Neural cell (in vitro differentiated cells): ENCODE results near the gene GAS5. TPM values are rescaled to one million over a fixed set of nuclear protein-coding genes. Genes with fewer than 3 reads are reported as not detected.

Source experiments
- H2AFZ ChIP-seq: fragments of 200-600, 300-800 bp; sonication (generic), shearing (Covaris generic); 2 replicates; pipeline ENCODE4 v1.6.0; 2014; ENCODE audit warnings: low read depth, mild to moderate bottlenecking, antibody characterized with exemption, low read length, moderate library complexity
- H3F3A ChIP-seq: fragments of 200-600 bp; shearing (Covaris generic); 2 replicates; pipeline ENCODE4 v1.6.1; 2016; ENCODE audit warnings: mild to moderate bottlenecking, moderate library complexity, mixed read lengths, antibody characterized with exemption, low read length; ENCODE audit not compliant: insufficient read depth, poor library complexity, severe bottlenecking
- H3K27ac ChIP-seq: fragments of 200-600, 300-800 bp; sonication (generic), shearing (Covaris generic); 2 replicates; pipeline ENCODE4 v1.5.1; 2014; ENCODE audit warnings: mild to moderate bottlenecking, low read length, moderate library complexity
- H3K27me3 ChIP-seq: fragments of 300-800, 200-600 bp; sonication (generic), shearing (Covaris generic); 2 replicates; pipeline ENCODE4 v1.6.0; 2014; ENCODE audit warnings: mild to moderate bottlenecking, low read depth, low read length, moderate library complexity; ENCODE audit not compliant: insufficient read depth
- H3K36me3 ChIP-seq: fragments of 300-800, 200-600 bp; sonication (generic), shearing (Covaris generic); 2 replicates; pipeline ENCODE4 v1.5.1; 2014; ENCODE audit warnings: mild to moderate bottlenecking, antibody characterized with exemption, low read length, moderate library complexity; ENCODE audit not compliant: insufficient read depth
- H3K4me2 ChIP-seq: fragments of 300-800, 200-600 bp; sonication (generic), shearing (Covaris generic); 2 replicates; pipeline ENCODE4 v1.6.0; 2014; ENCODE audit warnings: mild to moderate bottlenecking, low read length
- H3K4me3 ChIP-seq: fragments of 300-800, 200-600 bp; sonication (generic), shearing (Covaris generic); 2 replicates; pipeline ENCODE4 v1.5.1; 2014; ENCODE audit warnings: mild to moderate bottlenecking, low read length, moderate library complexity
- H3K79me2 ChIP-seq: fragments of 200-600 bp; shearing (Covaris generic); replicated peaks from 2 replicates; pipeline ENCODE4 v1.6.0; 2014; ENCODE audit warnings: mild to moderate bottlenecking, low read length, moderate library complexity; ENCODE audit not compliant: insufficient read depth
- H3K9ac ChIP-seq: fragments of 300-800, 200-600 bp; sonication (generic), shearing (Covaris generic); 2 replicates; pipeline ENCODE4 v1.6.1; 2016; ENCODE audit warnings: mild to moderate bottlenecking, low read length, mixed read lengths
- H3K9me2 ChIP-seq: fragments of 200-600 bp; shearing (Covaris generic); 2 replicates; pipeline ENCODE4 v1.6.1; 2016; ENCODE audit warnings: mild to moderate bottlenecking, low read length, mixed read lengths; ENCODE audit not compliant: insufficient read depth
- H3K9me3 ChIP-seq: fragments of 200-600, 300-800 bp; sonication (generic), shearing (Covaris generic); 2 replicates; pipeline ENCODE4 v1.6.1; 2016; ENCODE audit warnings: mild to moderate bottlenecking, mixed run types, low read length, moderate library complexity, mixed read lengths
- H4K20me1 ChIP-seq: fragments of 200-600 bp; shearing (Covaris generic); 2 replicates; pipeline ENCODE4 v1.6.1; 2016; ENCODE audit warnings: mild to moderate bottlenecking, mixed run types; ENCODE audit not compliant: insufficient read depth
- EP300 ChIP-seq: fragments of 450-650 bp; conservative IDR thresholded peaks from 2 replicates; pipeline ENCODE4 v1.6.1; 2014; ENCODE audit warnings: antibody characterized with exemption, mild to moderate bottlenecking, moderate library complexity; ENCODE audit not compliant: poor library complexity, severe bottlenecking
- EZH2 ChIP-seq: fragments of 200-600, 300-800 bp; shearing (Covaris generic), sonication (generic); IDR thresholded peaks from 2 replicates; pipeline ENCODE4 v1.6.1; 2014; ENCODE audit warnings: antibody characterized with exemption, low read length, borderline replicate concordance, mild to moderate bottlenecking; ENCODE audit not compliant: insufficient read depth, poor library complexity, severe bottlenecking
- MXI1 ChIP-seq: fragments of 450-650 bp; conservative IDR thresholded peaks from 2 replicates; pipeline ENCODE4 v1.6.1; 2014; ENCODE audit warnings: antibody characterized with exemption, mild to moderate bottlenecking; ENCODE audit not compliant: poor library complexity, severe bottlenecking
- POLR2AphosphoS5 ChIP-seq: IDR thresholded peaks from 2 replicates; pipeline ENCODE4 v1.6.1; 2012
- RAD21 ChIP-seq: fragments of 450-650 bp; conservative IDR thresholded peaks from 2 replicates; pipeline ENCODE4 v1.6.1; 2014; ENCODE audit warnings: antibody characterized with exemption, mild to moderate bottlenecking, moderate library complexity
- SMC3 ChIP-seq: fragments of 450-650 bp; conservative IDR thresholded peaks from 2 replicates; pipeline ENCODE4 v1.6.1; 2014; ENCODE audit warnings: antibody characterized with exemption, mild to moderate bottlenecking, moderate library complexity; ENCODE audit not compliant: poor library complexity
- TAF1 ChIP-seq: IDR thresholded peaks from 2 replicates; pipeline ENCODE4 v1.6.1; 2012; ENCODE audit warnings: low read depth
- polyA plus RNA-seq: library from polyadenylated mRNA; depleted of rRNA; stranded (reverse); fragments of >200 nt; gene quantifications from 2 replicates; pipeline ENCODE4 v1.2.3, GENCODE V29; 2014
- TF ChIP-seq, protein P1 (sequence below): IDR thresholded peaks from 2 replicates; pipeline ENCODE4 v1.6.1; 2012; ENCODE audit warnings: borderline replicate concordance
- TF ChIP-seq, protein P2 (sequence below): fragments of 450-650 bp; IDR thresholded peaks from 2 replicates; pipeline ENCODE4 v1.5.1; 2014; ENCODE audit warnings: antibody characterized with exemption, mild to moderate bottlenecking, moderate library complexity; ENCODE audit not compliant: poor library complexity, severe bottlenecking

GAS5 gene
- polyA plus RNA-seq, 1 donor from 2014 or later: 1,182 TPM

DNA sequence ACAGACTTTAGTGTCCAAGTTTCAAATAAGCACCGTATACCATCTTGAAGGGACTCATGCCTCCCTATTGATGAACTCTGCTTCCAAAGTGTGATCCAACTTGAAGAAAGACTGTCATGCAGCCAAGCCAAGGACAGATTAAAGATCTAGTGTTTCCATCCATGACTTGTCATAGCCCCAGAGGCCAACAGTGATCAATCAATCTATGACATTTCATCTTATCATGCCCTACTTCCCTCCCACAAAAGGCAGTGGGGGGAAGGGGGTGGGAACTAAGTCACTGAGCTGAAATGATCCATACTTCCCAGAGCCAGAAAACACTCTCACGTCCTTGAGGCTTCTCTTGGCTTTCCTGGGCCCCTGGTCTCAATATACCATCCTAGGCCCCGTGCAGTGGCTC is 45.3 kb upstream of the GAS5 start:
- Histone ChIP-seq H2AFZ (no peak overlapping the region), H3K9me2 (no peaks in the 10 kb centered on the region), H3K9me3 (no peaks in the 10 kb centered on the region), H3K4me3 (no peak overlapping the region), H3K27me3 (no peaks in the 10 kb centered on the region), H3K9ac (no peak overlapping the region), H3K79me2 (no peaks in the 10 kb centered on the region), H3K4me2 (no peak overlapping the region), H3F3A (no peaks in the 10 kb centered on the region), H3K36me3 (no peaks in the 10 kb centered on the region), H4K20me1 (no peaks in the 10 kb centered on the region), H3K27ac (no peak overlapping the region)
- TF ChIP-seq EP300: no peak
- no peak for TF ChIP-seq SMC3
- no peak for TF ChIP-seq EZH2
- no peak for TF ChIP-seq MXI1
- TF ChIP-seq, protein P1, sequence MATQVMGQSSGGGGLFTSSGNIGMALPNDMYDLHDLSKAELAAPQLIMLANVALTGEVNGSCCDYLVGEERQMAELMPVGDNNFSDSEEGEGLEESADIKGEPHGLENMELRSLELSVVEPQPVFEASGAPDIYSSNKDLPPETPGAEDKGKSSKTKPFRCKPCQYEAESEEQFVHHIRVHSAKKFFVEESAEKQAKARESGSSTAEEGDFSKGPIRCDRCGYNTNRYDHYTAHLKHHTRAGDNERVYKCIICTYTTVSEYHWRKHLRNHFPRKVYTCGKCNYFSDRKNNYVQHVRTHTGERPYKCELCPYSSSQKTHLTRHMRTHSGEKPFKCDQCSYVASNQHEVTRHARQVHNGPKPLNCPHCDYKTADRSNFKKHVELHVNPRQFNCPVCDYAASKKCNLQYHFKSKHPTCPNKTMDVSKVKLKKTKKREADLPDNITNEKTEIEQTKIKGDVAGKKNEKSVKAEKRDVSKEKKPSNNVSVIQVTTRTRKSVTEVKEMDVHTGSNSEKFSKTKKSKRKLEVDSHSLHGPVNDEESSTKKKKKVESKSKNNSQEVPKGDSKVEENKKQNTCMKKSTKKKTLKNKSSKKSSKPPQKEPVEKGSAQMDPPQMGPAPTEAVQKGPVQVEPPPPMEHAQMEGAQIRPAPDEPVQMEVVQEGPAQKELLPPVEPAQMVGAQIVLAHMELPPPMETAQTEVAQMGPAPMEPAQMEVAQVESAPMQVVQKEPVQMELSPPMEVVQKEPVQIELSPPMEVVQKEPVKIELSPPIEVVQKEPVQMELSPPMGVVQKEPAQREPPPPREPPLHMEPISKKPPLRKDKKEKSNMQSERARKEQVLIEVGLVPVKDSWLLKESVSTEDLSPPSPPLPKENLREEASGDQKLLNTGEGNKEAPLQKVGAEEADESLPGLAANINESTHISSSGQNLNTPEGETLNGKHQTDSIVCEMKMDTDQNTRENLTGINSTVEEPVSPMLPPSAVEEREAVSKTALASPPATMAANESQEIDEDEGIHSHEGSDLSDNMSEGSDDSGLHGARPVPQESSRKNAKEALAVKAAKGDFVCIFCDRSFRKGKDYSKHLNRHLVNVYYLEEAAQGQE: no peak
- no peak for TF ChIP-seq RAD21
- TF ChIP-seq POLR2AphosphoS5: no peak
- TF ChIP-seq, protein P2, sequence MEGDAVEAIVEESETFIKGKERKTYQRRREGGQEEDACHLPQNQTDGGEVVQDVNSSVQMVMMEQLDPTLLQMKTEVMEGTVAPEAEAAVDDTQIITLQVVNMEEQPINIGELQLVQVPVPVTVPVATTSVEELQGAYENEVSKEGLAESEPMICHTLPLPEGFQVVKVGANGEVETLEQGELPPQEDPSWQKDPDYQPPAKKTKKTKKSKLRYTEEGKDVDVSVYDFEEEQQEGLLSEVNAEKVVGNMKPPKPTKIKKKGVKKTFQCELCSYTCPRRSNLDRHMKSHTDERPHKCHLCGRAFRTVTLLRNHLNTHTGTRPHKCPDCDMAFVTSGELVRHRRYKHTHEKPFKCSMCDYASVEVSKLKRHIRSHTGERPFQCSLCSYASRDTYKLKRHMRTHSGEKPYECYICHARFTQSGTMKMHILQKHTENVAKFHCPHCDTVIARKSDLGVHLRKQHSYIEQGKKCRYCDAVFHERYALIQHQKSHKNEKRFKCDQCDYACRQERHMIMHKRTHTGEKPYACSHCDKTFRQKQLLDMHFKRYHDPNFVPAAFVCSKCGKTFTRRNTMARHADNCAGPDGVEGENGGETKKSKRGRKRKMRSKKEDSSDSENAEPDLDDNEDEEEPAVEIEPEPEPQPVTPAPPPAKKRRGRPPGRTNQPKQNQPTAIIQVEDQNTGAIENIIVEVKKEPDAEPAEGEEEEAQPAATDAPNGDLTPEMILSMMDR: no peak
- no peak for TF ChIP-seq TAF1

DNA sequence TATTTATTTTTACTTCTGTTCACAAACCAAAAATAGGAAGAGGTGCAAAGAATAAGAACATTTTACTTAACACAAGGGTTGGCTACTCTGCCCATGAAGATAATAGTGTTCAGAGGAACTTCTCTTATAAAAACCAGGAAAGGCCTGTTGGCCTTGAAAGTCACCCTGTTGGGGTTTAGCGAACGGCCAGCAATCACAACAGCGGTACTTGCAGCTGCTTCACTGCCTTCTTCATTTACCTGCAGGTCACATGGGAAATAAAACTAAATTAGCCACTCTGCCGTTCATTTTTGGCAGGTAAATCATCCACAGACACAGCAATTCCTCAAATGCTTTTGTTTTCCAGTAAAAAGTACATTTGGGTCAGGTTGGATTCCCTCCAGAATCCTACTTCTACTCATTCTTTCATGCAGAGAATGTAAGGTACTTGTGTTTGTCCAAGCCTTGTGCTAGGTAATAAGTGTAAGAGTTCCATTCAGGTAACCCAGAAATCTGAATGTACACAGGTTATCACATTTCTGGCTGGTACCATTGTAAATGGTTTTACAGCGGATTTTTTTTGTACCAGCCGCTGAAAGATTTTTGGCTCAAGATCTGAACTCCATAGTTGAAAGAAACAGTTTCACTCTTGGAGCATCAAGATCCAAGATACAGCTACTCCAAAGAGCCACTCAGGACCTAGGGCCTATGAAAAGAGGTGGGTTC is 36.2 kb upstream of the GAS5 start:
- no peaks in the 10 kb centered on the region for H3K27me3 ChIP-seq
- no peaks in the 10 kb centered on the region for H3F3A ChIP-seq
- no peak overlapping the region for H3K27ac ChIP-seq
- H3K36me3 ChIP-seq: no peaks in the 10 kb centered on the region
- H2AFZ ChIP-seq: no peak overlapping the region
- no peaks in the 10 kb centered on the region for H3K9me3 ChIP-seq
- no peaks in the 10 kb centered on the region for H3K79me2 ChIP-seq
- no peak overlapping the region for H3K9ac ChIP-seq
- H4K20me1 ChIP-seq: no peaks in the 10 kb centered on the region
- no peak overlapping the region for H3K4me3 ChIP-seq
- H3K4me2 ChIP-seq: no peak overlapping the region
- H3K9me2 ChIP-seq: no peaks in the 10 kb centered on the region
- TF ChIP-seq SMC3 (no peak), EP300 (no peak), RAD21 (no peak), MXI1 (no peak), TAF1 (no peak), EZH2 (no peak), POLR2AphosphoS5 (no peak)
- TF ChIP-seq, protein P1: no peak
- TF ChIP-seq, protein P2: no peak
